ENCODE data around the gene ZNF329. TPM values are rescaled to one million over a fixed set of nuclear protein-coding genes. Genes with fewer than 3 reads are reported as not detected.

The ZNF329 gene
- total and polyA plus RNA-seq, 9 of the 15 experiments (the other 6 are each of a cell fraction or from before 2014, with no cell fraction given) = 0.21 to 3.6 (median 2.2) TPM

- no peak for TF ChIP-seq SOX6 (IDR thresholded peaks at IDR 0.05)
- no peak for TF ChIP-seq POLR2B (IDR thresholded peaks at IDR 0.05; ENCODE audit: low read depth, partially characterized antibody)
- TF ChIP-seq ZFP36 (IDR thresholded peaks at IDR 0.05; ENCODE audit: low read depth, low read length, partially characterized antibody) = no peak
- TF ChIP-seq CHD2 (IDR thresholded peaks at IDR 0.05; ENCODE audit: low read depth, low read length) = no peak
- TF ChIP-seq JUN (IDR thresholded peaks at IDR 0.05; ENCODE audit: borderline replicate concordance, low read depth, low read length) = no peak
- no peak for TF ChIP-seq JUN (CRISPR knock-in tag; IDR thresholded peaks at IDR 0.05; ENCODE audit: borderline replicate concordance)
- no peak for TF ChIP-seq STAT6 (CRISPR knock-in tag; IDR thresholded peaks at IDR 0.05)
- TF ChIP-seq MXD1 (CRISPR knock-in tag; IDR thresholded peaks at IDR 0.05; ENCODE audit: borderline replicate concordance, poor library complexity, severe bottlenecking) = no peak
- no peak for TF ChIP-seq ZNF507 (tag; conservative IDR thresholded peaks at IDR 0.05)
- TF ChIP-seq NRF1 (conservative IDR thresholded peaks at IDR 0.05 in 1 of 2, IDR thresholded peaks at IDR 0.05 in 1 of 2) = peak; percentile 89 to 91
- TF ChIP-seq CCNT2 (IDR thresholded peaks at IDR 0.05; ENCODE audit: borderline replicate concordance, extremely low read depth, insufficient read length, low read depth, low read length) = peak; percentile 22
- TF ChIP-seq ETS1 (conservative IDR thresholded peaks at IDR 0.05; ENCODE audit: control insufficient read depth, low read depth, low read length) = no peak
- no peak for TF ChIP-seq CTBP1 (IDR thresholded peaks at IDR 0.05; ENCODE audit: borderline replicate concordance)
- peak; percentile 74 for TF ChIP-seq USF1 (CRISPR knock-in tag; IDR thresholded peaks at IDR 0.05)
- no peak for TF ChIP-seq ZNF780A (CRISPR knock-in tag; IDR thresholded peaks at IDR 0.05)
- no peak for TF ChIP-seq IRF1 (CRISPR knock-in tag; IDR thresholded peaks at IDR 0.05; ENCODE audit: borderline replicate concordance)
- no peak for TF ChIP-seq PHF21A (IDR thresholded peaks at IDR 0.05; ENCODE audit: borderline replicate concordance, low read depth)
- no peak for TF ChIP-seq YBX1 (IDR thresholded peaks at IDR 0.05)
- no peak for TF ChIP-seq SIN3A (IDR thresholded peaks at IDR 0.05; ENCODE audit: borderline replicate concordance in 2 of 2, control insufficient read depth in 1 of 2, low read depth in 2 of 2, low read length in 2 of 2)
- TF ChIP-seq SMARCA5 (IDR thresholded peaks at IDR 0.05) = no peak
- no peak for TF ChIP-seq ZNF24 (IDR thresholded peaks at IDR 0.05)
These were observed 52.6 kb downstream of the ZNF329 start, which contains the start of gene ZSCAN18 (continued) for GRCh38 chr19:58097781-58098681.

Data from K562 (cell line).